HUES48 (cell line): Measurements from ENCODE around the gene GSTM2.
"Not testable (repeated sequence)": the region's sequence is repeated elsewhere in the genome, so short reads cannot be mapped to it uniquely, and the experiment has no call there.

Experiments
- H3K27ac ChIP-seq: one replicate; pipeline ENCODE4 v1.7.0; 2013; ENCODE audit warnings: low read depth, low read length, inconsistent platforms
- H3K27me3 ChIP-seq: 2 replicates; pipeline ENCODE4 v1.6.1; 2013; ENCODE audit warnings: mild to moderate bottlenecking, low read length; ENCODE audit not compliant: control insufficient read depth, insufficient read depth
- H3K36me3 ChIP-seq: 2 replicates; pipeline ENCODE4 v1.6.1; 2013; ENCODE audit warnings: low read length; ENCODE audit not compliant: control insufficient read depth, insufficient read depth
- H3K4me1 ChIP-seq: 2 replicates; pipeline ENCODE4 v1.6.1; 2013; ENCODE audit warnings: mild to moderate bottlenecking, low read length; ENCODE audit not compliant: control insufficient read depth, insufficient read depth
- H3K4me3 ChIP-seq: 2 replicates; pipeline ENCODE4 v1.5.1; 2013; ENCODE audit warnings: mild to moderate bottlenecking, low read depth, low read length
- H3K9ac ChIP-seq: 2 replicates; pipeline ENCODE4 v1.6.1; 2013; ENCODE audit warnings: mild to moderate bottlenecking, low read depth, low read length, moderate library complexity
- H3K9me3 ChIP-seq: 2 replicates; pipeline ENCODE4 v1.6.1; 2013; ENCODE audit warnings: low read length; ENCODE audit not compliant: control insufficient read depth, insufficient read depth

The GSTM2 gene

GRCh38 chr1:109669246-109669948 is 1.5 kb downstream of the GSTM2 start:
- H3K9ac ChIP-seq, result no peak overlapping the region
- no peaks in the 10 kb centered on the region for H3K9me3 ChIP-seq
- no peaks in the 10 kb centered on the region for H3K36me3 ChIP-seq
- no peak overlapping the region for H3K4me3 ChIP-seq
- H3K27ac ChIP-seq, result no peak overlapping the region
- H3K27me3 ChIP-seq, result no peaks in the 10 kb centered on the region
- peaks cover 10% of the 10 kb centered on the region for H3K4me1 ChIP-seq

GRCh38 chr1:109669949-109670302 is 2.1 kb downstream of the GSTM2 start:
- H3K36me3 ChIP-seq, H3K27me3 ChIP-seq, H3K27ac ChIP-seq, H3K4me1 ChIP-seq, H3K4me3 ChIP-seq, H3K9me3 ChIP-seq, H3K9ac ChIP-seq: not testable (repeated sequence)

- H3K4me1 ChIP-seq, result peaks cover 10% of the 10 kb centered on the region
- H3K9me3 ChIP-seq, result no peaks in the 10 kb centered on the region
- H3K36me3 ChIP-seq, result no peaks in the 10 kb centered on the region
- H3K4me3 ChIP-seq, result no peak overlapping the region
- no peaks in the 10 kb centered on the region for H3K27me3 ChIP-seq
- no peak overlapping the region for H3K27ac ChIP-seq
- no peak overlapping the region for H3K9ac ChIP-seq
These were observed 3.2 kb downstream of the GSTM2 start for GRCh38 chr1:109671067-109671466.

- not testable (repeated sequence) for H3K4me3 ChIP-seq, H3K36me3 ChIP-seq, H3K27ac ChIP-seq, H3K4me1 ChIP-seq, H3K9me3 ChIP-seq, H3K27me3 ChIP-seq, H3K9ac ChIP-seq
These were observed 6.0 kb downstream of the GSTM2 start for GRCh38 chr1:109673861-109674260.

GRCh38 chr1:109676683-109677381 is 9.0 kb downstream of the GSTM2 start:
- H3K36me3 ChIP-seq, H3K4me3 ChIP-seq, H3K9me3 ChIP-seq, H3K9ac ChIP-seq, H3K4me1 ChIP-seq, H3K27me3 ChIP-seq, H3K27ac ChIP-seq: not testable (repeated sequence)

GRCh38 chr1:109677459-109677858 is 9.6 kb downstream of the GSTM2 start:
- H3K27ac ChIP-seq, result no peak overlapping the region
- no peaks in the 10 kb centered on the region for H3K9me3 ChIP-seq

GRCh38 chr1:109678637-109679036 is 10.8 kb downstream of the GSTM2 start:
- not testable (repeated sequence) for H3K4me1 ChIP-seq, H3K9ac ChIP-seq, H3K4me3 ChIP-seq, H3K9me3 ChIP-seq, H3K36me3 ChIP-seq, H3K27me3 ChIP-seq, H3K27ac ChIP-seq

More at GRCh38 chr1:109677459-109677858, 9.6 kb downstream of the GSTM2 start:
- Histone ChIP-seq H3K4me3 (no peak overlapping the region), H3K9ac (no peak overlapping the region), H3K4me1 (no peaks in the 10 kb centered on the region), H3K27me3 (no peaks in the 10 kb centered on the region), H3K36me3 (no peaks in the 10 kb centered on the region)

GRCh38 chr1:109684777-109685176 is 16.9 kb downstream of the GSTM2 start:
- not testable (repeated sequence) for H3K4me1 ChIP-seq, H3K27me3 ChIP-seq, H3K27ac ChIP-seq, H3K4me3 ChIP-seq, H3K9ac ChIP-seq, H3K36me3 ChIP-seq, H3K9me3 ChIP-seq

GRCh38 chr1:109685399-109685798 is 17.5 kb downstream of the GSTM2 start:
- not testable (repeated sequence) for H3K9ac ChIP-seq, H3K4me3 ChIP-seq, H3K9me3 ChIP-seq, H3K4me1 ChIP-seq, H3K36me3 ChIP-seq, H3K27ac ChIP-seq, H3K27me3 ChIP-seq

- not testable (repeated sequence) for H3K4me3 ChIP-seq, H3K27ac ChIP-seq, H3K4me1 ChIP-seq, H3K9me3 ChIP-seq, H3K36me3 ChIP-seq, H3K9ac ChIP-seq, H3K27me3 ChIP-seq
These were observed 18.0 kb downstream of the GSTM2 start for GRCh38 chr1:109685890-109686289.

GRCh38 chr1:109687109-109687508 is 19.3 kb downstream of the GSTM2 start:
- peak overlapping the region; percentile 58 for H3K4me3 ChIP-seq
- H3K27me3 ChIP-seq, H3K27ac ChIP-seq, H3K9me3 ChIP-seq, H3K4me1 ChIP-seq, H3K9ac ChIP-seq, H3K36me3 ChIP-seq: not testable (repeated sequence)
